Measurements from ENCODE around the gene TXNDC2. TPM values are rescaled to one million over a fixed set of nuclear protein-coding genes. Genes with fewer than 3 reads are reported as not detected.

Gene TXNDC2
- total and polyA plus RNA-seq, 10 of the 15 experiments (the other 5 are each of a cell fraction or from before 2014, with no cell fraction given) = 0.04 to 0.07 (median 0.06) TPM; not detected in 7

- TF ChIP-seq ZBTB4 (CRISPR knock-in tag; IDR thresholded peaks at IDR 0.05) = no peak
These were observed 36.1 kb upstream of the TXNDC2 start (continued) for GRCh38 chr18:9849407-9850283.

- no peaks in the 10 kb centered on the region for H3K79me2 ChIP-seq (ENCODE audit: control insufficient read depth, insufficient read depth, low read length)
- BruUV-seq (replicated peaks) = no TSS peak
- no peak overlapping the region for H3K4me3 ChIP-seq
- no peak overlapping the region for H2AFZ ChIP-seq (ENCODE audit: control insufficient read depth, low read depth, low read length)
- H3K4me1 ChIP-seq (ENCODE audit: control insufficient read depth, insufficient read depth, low read length) = no peaks in the 10 kb centered on the region
- ChIA-PET SMC1A (ENCODE audit: uncharacterized antibody, unreplicated experiment) (interaction anchor here (0.6 kb wide), 1 partner anchor 51 kb away, joined by 5 read pairs; no protein-coding TSS in a partner anchor), CTCF (no interaction called here), POLR2A (no interaction called here), RAD21 (ENCODE audit: unreplicated experiment) (no interaction called here)
- no peaks in the 10 kb centered on the region for H4K20me1 ChIP-seq (ENCODE audit: control insufficient read depth, insufficient read depth)
- intact Hi-C loops (cut with micrococcal nuclease; ENCODE audit: unreplicated experiment) (no loop called here), in situ Hi-C loops (cut with MboI) (no loop called here)
- no peaks in the 10 kb centered on the region for H3K9me3 ChIP-seq (replicated peaks; ENCODE audit: control insufficient read depth, insufficient read depth, low read length)
- ATAC-seq (no peak), DNase-seq (ENCODE audit: low read depth, low spot score) (no peak), FAIRE-seq (no peak)
- H3K9ac ChIP-seq (ENCODE audit: control insufficient read depth, insufficient read depth, low read length) = no peak overlapping the region
- H3K4me2 ChIP-seq (ENCODE audit: control insufficient read depth, insufficient read depth) = no peak overlapping the region
- no peaks in the 10 kb centered on the region for H3K27me3 ChIP-seq (replicated peaks in 1 of 2; ENCODE audit: control insufficient read depth in 2 of 2, insufficient read depth in 2 of 2, low read length in 1 of 2)
- H3K36me3 ChIP-seq (ENCODE audit: control insufficient read depth in 2 of 2, insufficient read depth in 2 of 2, low read length in 1 of 2) = no peaks in the 10 kb centered on the region
- no peak overlapping the region for H3K27ac ChIP-seq (ENCODE audit: control insufficient read depth, insufficient read depth)
- 67% methylated on average over 3 of the region's 3 CpGs for whole genome bisulfite sequencing (ENCODE audit: insufficient coverage, insufficient replicate concordance, low lambda C conversion rate, missing lambda C conversion rate)
- TF ChIP-seq CREB1 (IDR thresholded peaks at IDR 0.05; ENCODE audit: low read depth) = no peak
- no peak for TF ChIP-seq SIX5 (IDR thresholded peaks at IDR 0.05; ENCODE audit: low read depth, low read length, severe bottlenecking)
- no peak for TF ChIP-seq BCLAF1 (IDR thresholded peaks at IDR 0.05)
- no peak for TF ChIP-seq CHD1 (IDR thresholded peaks at IDR 0.05; ENCODE audit: low read depth, low read length)
- no peak for TF ChIP-seq POLR2A (IDR thresholded peaks at IDR 0.05; ENCODE audit: low read depth, low read length)
- no peak for TF ChIP-seq GATAD2B (conservative IDR thresholded peaks at IDR 0.05; ENCODE audit: low read depth)
- TF ChIP-seq POLR2AphosphoS5 (IDR thresholded peaks at IDR 0.05; ENCODE audit: low read length) = no peak
- no peak for TF ChIP-seq USF1 (IDR thresholded peaks at IDR 0.05; ENCODE audit: borderline replicate concordance, extremely low read length, insufficient read depth, low read depth, low read length)
- no peak for TF ChIP-seq ETV6 (conservative IDR thresholded peaks at IDR 0.05 in 1 of 2, IDR thresholded peaks at IDR 0.05 in 1 of 2; ENCODE audit: borderline replicate concordance in 1 of 2, low read depth in 1 of 2)
- no peak for TF ChIP-seq ZBTB4 (CRISPR knock-in tag; IDR thresholded peaks at IDR 0.05)
These were observed 35.5 kb upstream of the TXNDC2 start for GRCh38 chr18:9850309-9850708.
